Adipose tissue (tissue), 3 donors: ENCODE data around the gene UBE2D3. TPM values are rescaled to one million over a fixed set of nuclear protein-coding genes. Genes with fewer than 3 reads are reported as not detected.

ENCODE experiments used
- H3K27ac ChIP-seq: one replicate; pipeline ENCODE4 v1.5.1; 2013; ENCODE audit warnings: low read depth, low read length
- WGBS, 3 donors: extraction: QIAGEN DNeasy Blood & Tissue Kit; methylation state at CpG; one replicate each; pipeline ENCODE4 v1.1.7; 2013; 5-methylcytosine and 5-hydroxymethylcytosine counted together
- polyA plus RNA-seq, 3 donors: library from polyadenylated mRNA; stranded (reverse); fragments of 200-250 nt; gene quantifications; one replicate each; pipeline ENCODE4 v1.2.3, GENCODE V29; 2013
- donor health status: healthy with polysubstance abuse.
- donor health status: Bipolar disorder and iron deficiency.
- donor health status: healthy.

Gene UBE2D3
- polyA plus RNA-seq, 3 donors = 125 to 275 (median 271) TPM

GRCh38 chr4:102772738-102773340 is 54.5 kb downstream of the UBE2D3 start:
- H3K27ac ChIP-seq = no peak overlapping the region
- 72 to 78% (median 77%) methylated on average over 4 of the region's 4 CpGs for WGBS, 3 donors

GRCh38 chr4:102764901-102765300 is 62.5 kb downstream of the UBE2D3 start:
- no peak overlapping the region for H3K27ac ChIP-seq
- WGBS, 3 donors = 88 to 97% (median 95%) methylated on average over 3 of the region's 3 CpGs

GRCh38 chr4:102761906-102762305 is 65.4 kb downstream of the UBE2D3 start:
- WGBS, 3 donors = 50 to 73% (median 67%) methylated on average over 14 of the region's 14 CpGs
- H3K27ac ChIP-seq = no peak overlapping the region

- H3K27ac ChIP-seq = no peak overlapping the region
- whole genome bisulfite sequencing, 3 donors = 2 to 3% (median 3%) methylated on average over 15 of the region's 15 CpGs
Measured at GRCh38 chr4:102761296-102761701, 66.1 kb downstream of the UBE2D3 start.

- 0% methylated on average over 60 of the region's 60 CpGs for WGBS, 3 donors
- no peak within 1 kb of the TSS for H3K27ac ChIP-seq
Measured at GRCh38 chr4:102760645-102761295, 66.6 kb downstream of the UBE2D3 start, which contains the start of gene MANBA. TSS of gene MANBA (minus strand) at chr4:102760968. CDS start at chr4:102760894, 74 bp downstream.

- 2 to 4% (median 3%) methylated on average over 25 of the region's 25 CpGs for WGBS, 3 donors
- no peak overlapping the region for H3K27ac ChIP-seq
Measured at GRCh38 chr4:102759831-102760644, 67.3 kb downstream of the UBE2D3 start.

- WGBS, 3 donors = 79 to 84% (median 83%) methylated on average over 11 of the region's 11 CpGs
- no peak overlapping the region for H3K27ac ChIP-seq
Measured at GRCh38 chr4:102758241-102759160, 68.8 kb downstream of the UBE2D3 start.

- H3K27ac ChIP-seq = no peak overlapping the region
- 27 to 75% (median 72%) methylated on average over 1 of the region's 1 CpG for WGBS, 3 donors
Measured at GRCh38 chr4:102757681-102758080, 69.7 kb downstream of the UBE2D3 start.

- 86 to 94% (median 94%) methylated on average over 2 of the region's 2 CpGs for WGBS, 3 donors
- no peak overlapping the region for H3K27ac ChIP-seq
Measured at GRCh38 chr4:102754044-102754443, 73.3 kb downstream of the UBE2D3 start.

GRCh38 chr4:102751941-102752340 is 75.4 kb downstream of the UBE2D3 start:
- 66 to 86% (median 73%) methylated on average over 4 of the region's 4 CpGs for WGBS, 3 donors
- H3K27ac ChIP-seq = no peak overlapping the region

Other genes with a start within 250 kb of the UBE2D3 start
- gene MANBA, start 66.6 kb downstream of the UBE2D3 start, polyA plus RNA-seq = 10 to 100 TPM in 1 of 3 donors, 1 to 10 TPM in 2; 9.0 to 12.4 (median 9.2) TPM
- 10 to 100 TPM; 12.0 to 18.9 (median 18.2) TPM for gene CISD2, start 41.4 kb upstream of the UBE2D3 start, polyA plus RNA-seq
- gene SLC9B1, start 192.2 kb upstream of the UBE2D3 start, polyA plus RNA-seq = under 1 TPM; 0.18 to 0.79 (median 0.37) TPM
- 10 to 100 TPM in 2 of 3 donors, 1 to 10 TPM in 1; 2.5 to 16.6 (median 14.5) TPM for gene SLC9B2, start 249.2 kb upstream of the UBE2D3 start, polyA plus RNA-seq